ENCODE measurements around the gene JUND. TPM values are rescaled to one million over a fixed set of nuclear protein-coding genes. Genes with fewer than 3 reads are reported as not detected.

Gene JUND
- total and polyA plus RNA-seq, 5 donors from 2014 or later = 30.7 to 1,564 (median 71.7) TPM

DNA sequence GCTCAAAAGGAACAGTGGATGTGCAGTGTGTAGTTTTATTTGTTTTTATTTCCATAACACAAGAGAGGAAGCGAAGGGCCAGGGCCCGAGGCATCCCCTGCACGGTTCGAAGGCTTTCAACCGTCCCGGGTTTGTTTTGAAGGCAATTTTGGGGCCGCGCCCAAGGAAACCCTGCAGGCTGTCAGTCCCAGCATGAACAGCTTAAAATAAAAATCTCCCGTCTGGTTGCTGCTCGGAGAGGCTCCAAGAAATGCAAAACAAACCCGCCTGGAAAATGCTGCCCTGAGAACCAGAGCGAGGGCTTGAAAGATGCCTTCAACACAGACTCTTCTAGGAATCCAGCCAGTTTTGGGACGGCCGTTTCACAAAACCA, 25.5 kb upstream of the JUND start:
- peaks cover 0 to 53% (median 17%) of the 10 kb centered on the region in 4 donors for H3K4me1 Mint-ChIP-seq
- DNase-seq (peak in 1 of 3 donors; percentile 68), ATAC-seq (ENCODE audit: low read depth in 2 of 2) (no peak)
- H3K9me3 ChIP-seq (ENCODE audit: control insufficient read depth in 2 of 2, low read length in 2 of 2) = no peaks in the 10 kb centered on the region
- no peaks in the 10 kb centered on the region for H3K27me3 ChIP-seq (ENCODE audit: control insufficient read depth, insufficient read depth, low read length)
- H3K36me3 ChIP-seq (ENCODE audit: control insufficient read depth, insufficient read depth, low read length) = peaks cover 2% of the 10 kb centered on the region
- peak overlapping the region; percentile 21 for H3K4me3 ChIP-seq (ENCODE audit: low read depth, low read length)
- H3K27me3 Mint-ChIP-seq = no peaks in the 10 kb centered on the region
- H3K4me3 Mint-ChIP-seq = peak overlapping the region; percentile 79 to 98 (median 86)
- H3K27ac ChIP-seq (ENCODE audit: insufficient read depth, low read length, poor library complexity, severe bottlenecking) = peak overlapping the region; percentile 97
- H3K36me3 Mint-ChIP-seq = peaks cover 3% of the 10 kb centered on the region
- H3K27ac Mint-ChIP-seq = peak overlapping the region; percentile 86 to 97 (median 94)
- peaks cover 62% of the 10 kb centered on the region for H3K4me1 ChIP-seq (ENCODE audit: control insufficient read depth, insufficient read depth, low read length, poor library complexity, severe bottlenecking)
- H3K9me3 Mint-ChIP-seq = no peaks in the 10 kb centered on the region

DNA sequence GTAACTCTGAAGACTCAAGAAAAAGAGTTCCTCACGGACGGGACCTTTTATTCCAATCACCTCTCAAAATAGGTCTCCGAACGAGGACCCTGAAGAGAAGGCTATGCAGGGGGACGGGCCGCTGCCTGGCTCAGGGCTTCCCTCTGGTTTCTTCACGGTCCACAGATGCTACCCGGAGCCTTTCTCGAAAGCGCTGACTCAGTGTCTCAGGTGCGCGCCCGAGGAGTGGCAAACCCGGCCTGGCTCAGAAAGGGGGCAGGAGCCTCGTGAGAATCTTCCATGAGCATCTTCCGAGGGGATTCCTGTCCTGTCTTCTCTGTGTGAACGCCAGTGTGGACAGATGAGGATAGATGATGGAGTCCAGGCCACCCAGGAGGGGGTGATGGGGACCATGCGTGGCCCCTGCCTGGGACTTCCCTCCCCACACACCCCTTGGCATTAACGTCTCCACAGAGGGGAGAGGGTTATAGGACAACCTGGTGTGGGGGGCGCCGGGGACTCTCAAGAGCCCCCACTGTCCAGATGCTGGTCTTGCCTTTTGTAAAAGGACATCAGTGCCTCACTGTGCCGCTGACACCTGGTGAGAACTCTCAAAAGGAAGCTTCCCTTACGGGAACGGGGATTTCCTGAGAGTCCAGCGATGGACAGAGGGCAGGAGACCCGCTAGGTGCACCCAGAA, 24.9 kb upstream of the JUND start:
- H3K36me3 ChIP-seq (ENCODE audit: control insufficient read depth, insufficient read depth, low read length) = no peaks in the 10 kb centered on the region
- Mint-ChIP-seq H3K27me3 (no peaks in the 10 kb centered on the region), H3K4me1 (peaks cover 0 to 57% (median 17%) of the 10 kb centered on the region in 4 donors), H3K36me3 (peaks cover 3% of the 10 kb centered on the region), H3K27ac (peak overlapping the region; percentile 97 to 100 (median 100)), H3K9me3 (no peaks in the 10 kb centered on the region), H3K4me3 (peak overlapping the region; percentile 85 to 98 (median 94))
- DNase-seq = no peak
- peaks cover 66% of the 10 kb centered on the region for H3K4me1 ChIP-seq (ENCODE audit: control insufficient read depth, insufficient read depth, low read length, poor library complexity, severe bottlenecking)
- H3K27me3 ChIP-seq (ENCODE audit: control insufficient read depth, insufficient read depth, low read length) = no peaks in the 10 kb centered on the region
- peak overlapping the region; percentile 21 for H3K4me3 ChIP-seq (ENCODE audit: low read depth, low read length)
- ATAC-seq (ENCODE audit: low read depth in 2 of 2) = no peak
- H3K27ac ChIP-seq (ENCODE audit: insufficient read depth, low read length, poor library complexity, severe bottlenecking) = peak overlapping the region; percentile 97
- H3K9me3 ChIP-seq (ENCODE audit: control insufficient read depth in 2 of 2, low read length in 2 of 2) = no peaks in the 10 kb centered on the region

DNA sequence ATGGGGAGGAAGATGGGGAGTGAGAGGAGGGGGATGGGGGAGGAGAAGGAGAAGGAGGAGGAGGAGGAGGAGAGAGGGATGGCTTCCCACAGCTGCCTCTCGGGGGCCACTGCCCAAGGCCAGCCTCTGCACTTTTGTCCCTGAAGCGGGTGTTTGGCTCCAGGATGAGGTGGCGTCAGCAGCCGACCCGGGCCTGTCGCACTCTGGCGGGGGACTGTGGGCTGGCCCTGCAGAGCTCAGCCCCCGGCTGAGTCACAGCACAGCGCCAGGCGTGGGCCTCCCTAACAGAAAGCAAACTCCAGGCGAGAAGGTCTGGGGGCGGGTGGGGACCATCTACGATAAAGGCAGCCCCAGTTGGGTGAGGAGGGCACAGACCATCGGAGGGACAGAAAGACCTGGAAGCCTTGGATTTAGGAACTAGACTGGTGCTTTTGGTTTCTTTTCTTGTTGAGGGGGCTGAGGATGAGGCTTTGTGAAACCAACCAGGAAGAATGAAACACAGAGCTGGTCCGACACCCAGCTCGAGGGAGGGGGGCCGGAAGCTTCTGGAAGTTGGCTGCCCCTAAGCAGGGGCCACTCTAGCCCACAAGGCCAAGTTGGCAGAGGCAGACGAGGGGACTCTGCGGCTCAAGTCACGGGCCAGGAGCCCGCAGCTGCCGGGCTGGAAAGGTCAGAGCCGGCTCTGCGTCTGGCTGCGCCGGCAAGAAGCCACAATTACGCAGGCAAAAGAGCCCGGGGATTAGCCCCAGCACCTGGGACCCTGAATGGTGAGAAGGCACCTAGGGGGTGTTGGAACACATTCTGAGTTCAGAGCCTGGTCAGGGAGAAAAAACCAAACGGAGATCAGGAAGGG, 23.3 kb upstream of the JUND start:
- Histone ChIP-seq H3K4me3 (ENCODE audit: low read depth, low read length) (peak overlapping the region; percentile 70), H3K9me3 (ENCODE audit: control insufficient read depth in 2 of 2, low read length in 2 of 2) (no peaks in the 10 kb centered on the region), H3K27ac (ENCODE audit: insufficient read depth, low read length, poor library complexity, severe bottlenecking) (peak overlapping the region; percentile 97), H3K27me3 (ENCODE audit: control insufficient read depth, insufficient read depth, low read length) (no peaks in the 10 kb centered on the region), H3K36me3 (ENCODE audit: control insufficient read depth, insufficient read depth, low read length) (no peaks in the 10 kb centered on the region), H3K4me1 (ENCODE audit: control insufficient read depth, insufficient read depth, low read length, poor library complexity, severe bottlenecking) (peaks cover 66% of the 10 kb centered on the region)
- H3K4me1 Mint-ChIP-seq = peaks cover 0 to 53% (median 17%) of the 10 kb centered on the region in 4 donors
- peaks cover 3% of the 10 kb centered on the region for H3K36me3 Mint-ChIP-seq
- DNase-seq = peak; percentile 71 to 86 (median 72)
- H3K9me3 Mint-ChIP-seq = no peaks in the 10 kb centered on the region
- peak overlapping the region; percentile 97 to 100 (median 100) for H3K27ac Mint-ChIP-seq
- no peaks in the 10 kb centered on the region for H3K27me3 Mint-ChIP-seq
- peak overlapping the region; percentile 85 to 98 (median 94) for H3K4me3 Mint-ChIP-seq
- peak; percentile 85 to 88 for ATAC-seq (ENCODE audit: low read depth in 2 of 2)

DNA sequence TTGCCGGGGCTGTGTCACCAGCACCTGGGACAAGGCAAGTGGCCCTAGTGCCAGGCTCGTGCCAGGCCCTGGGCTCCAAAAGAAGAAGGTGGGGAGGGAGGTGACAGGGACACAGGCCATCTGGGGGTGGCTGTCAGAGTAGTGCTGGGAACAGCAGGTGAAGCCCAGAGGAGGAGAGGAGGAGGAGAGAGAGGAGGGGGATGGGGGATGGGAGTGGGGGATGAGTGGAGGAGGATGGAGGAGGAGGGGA, 22.7 kb upstream of the JUND start:
- H3K27ac Mint-ChIP-seq = peak overlapping the region; percentile 97 to 100 (median 100)
- H3K4me1 ChIP-seq (ENCODE audit: control insufficient read depth, insufficient read depth, low read length, poor library complexity, severe bottlenecking) = peaks cover 66% of the 10 kb centered on the region
- peaks cover 3% of the 10 kb centered on the region for H3K36me3 Mint-ChIP-seq
- H3K9me3 Mint-ChIP-seq = no peaks in the 10 kb centered on the region
- peak overlapping the region; percentile 85 to 98 (median 94) for H3K4me3 Mint-ChIP-seq
- peak overlapping the region; percentile 70 for H3K4me3 ChIP-seq (ENCODE audit: low read depth, low read length)
- no peaks in the 10 kb centered on the region for H3K36me3 ChIP-seq (ENCODE audit: control insufficient read depth, insufficient read depth, low read length)
- ATAC-seq (ENCODE audit: low read depth in 2 of 2) (no peak), DNase-seq (no peak)
- H3K9me3 ChIP-seq (ENCODE audit: control insufficient read depth in 2 of 2, low read length in 2 of 2) = no peaks in the 10 kb centered on the region
- peak overlapping the region; percentile 97 for H3K27ac ChIP-seq (ENCODE audit: insufficient read depth, low read length, poor library complexity, severe bottlenecking)
- H3K27me3 Mint-ChIP-seq = no peaks in the 10 kb centered on the region
- H3K4me1 Mint-ChIP-seq = peaks cover 0 to 53% (median 17%) of the 10 kb centered on the region in 4 donors
- no peaks in the 10 kb centered on the region for H3K27me3 ChIP-seq (ENCODE audit: control insufficient read depth, insufficient read depth, low read length)

GRCh38 chr19:18301718-18302111, 20.3 kb upstream of the JUND start:
- Histone ChIP-seq H3K4me3 (ENCODE audit: low read depth, low read length) (no peak overlapping the region), H3K9me3 (ENCODE audit: control insufficient read depth in 2 of 2, low read length in 2 of 2) (no peaks in the 10 kb centered on the region), H3K27me3 (ENCODE audit: control insufficient read depth, insufficient read depth, low read length) (no peaks in the 10 kb centered on the region), H3K27ac (ENCODE audit: insufficient read depth, low read length, poor library complexity, severe bottlenecking) (peak overlapping the region; percentile 97), H3K4me1 (ENCODE audit: control insufficient read depth, insufficient read depth, low read length, poor library complexity, severe bottlenecking) (peaks cover 50% of the 10 kb centered on the region), H3K36me3 (ENCODE audit: control insufficient read depth, insufficient read depth, low read length) (no peaks in the 10 kb centered on the region)
- H3K9me3 Mint-ChIP-seq = no peaks in the 10 kb centered on the region
- no peak for ATAC-seq (ENCODE audit: low read depth in 2 of 2)
- H3K4me1 Mint-ChIP-seq = peaks cover 0 to 45% (median 10%) of the 10 kb centered on the region in 4 donors
- H3K4me3 Mint-ChIP-seq = peak overlapping the region in 2 of 4 donors; percentile 44 to 74
- DNase-seq = no peak
- no peaks in the 10 kb centered on the region for H3K27me3 Mint-ChIP-seq
- H3K36me3 Mint-ChIP-seq = no peaks in the 10 kb centered on the region
- peak overlapping the region; percentile 38 to 86 (median 76) for H3K27ac Mint-ChIP-seq

DNA sequence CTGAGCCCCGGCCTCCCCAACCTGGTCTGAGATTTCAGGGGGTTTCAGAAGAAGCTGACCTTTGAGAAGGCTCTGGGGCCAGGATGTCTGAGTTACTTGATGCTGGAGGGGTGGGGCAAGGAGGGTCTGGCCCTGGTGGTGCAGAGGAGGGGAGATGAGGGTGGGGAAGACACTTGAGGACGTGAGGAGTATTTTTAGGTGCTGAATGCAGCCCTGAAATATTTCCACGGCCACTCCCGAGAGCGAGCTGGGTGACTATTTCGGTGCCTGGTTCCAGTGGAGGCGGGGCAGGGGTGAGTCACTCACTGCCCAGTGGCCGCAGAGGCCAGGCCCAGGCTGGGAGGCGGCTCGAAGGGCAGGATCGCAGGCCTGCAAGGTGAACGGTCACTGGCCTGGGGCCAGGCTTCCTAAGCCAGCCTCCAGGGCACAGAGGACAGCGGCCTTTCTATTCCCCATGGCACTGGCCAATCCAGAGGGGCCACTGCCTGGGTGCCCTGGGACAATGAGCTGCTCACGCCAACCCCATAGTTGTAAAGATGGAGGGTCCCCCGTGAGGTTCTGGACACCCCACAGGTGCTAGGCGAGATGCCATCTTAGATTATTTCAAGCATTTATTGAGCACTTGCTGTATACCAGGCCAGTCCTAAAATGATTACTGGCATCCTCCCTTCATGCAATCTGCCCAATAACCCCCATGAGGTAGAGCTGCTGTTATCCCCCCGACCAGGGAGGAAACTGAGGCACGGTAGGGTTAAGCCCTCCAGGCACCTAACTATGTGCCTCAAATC, 19.7 kb upstream of the JUND start:
- no peaks in the 10 kb centered on the region for H3K9me3 ChIP-seq (ENCODE audit: control insufficient read depth in 2 of 2, low read length in 2 of 2)
- peak overlapping the region; percentile 97 for H3K27ac ChIP-seq (ENCODE audit: insufficient read depth, low read length, poor library complexity, severe bottlenecking)
- H3K27me3 ChIP-seq (ENCODE audit: control insufficient read depth, insufficient read depth, low read length) = no peaks in the 10 kb centered on the region
- H3K4me1 Mint-ChIP-seq = peaks cover 0 to 40% (median 9%) of the 10 kb centered on the region in 4 donors
- H3K36me3 Mint-ChIP-seq = no peaks in the 10 kb centered on the region
- H3K9me3 Mint-ChIP-seq = no peaks in the 10 kb centered on the region
- H3K4me3 Mint-ChIP-seq = peak overlapping the region in 2 of 4 donors; percentile 21 to 44
- ATAC-seq (ENCODE audit: low read depth in 2 of 2) = no peak
- H3K36me3 ChIP-seq (ENCODE audit: control insufficient read depth, insufficient read depth, low read length) = no peaks in the 10 kb centered on the region
- no peak overlapping the region for H3K4me3 ChIP-seq (ENCODE audit: low read depth, low read length)
- no peaks in the 10 kb centered on the region for H3K27me3 Mint-ChIP-seq
- H3K4me1 ChIP-seq (ENCODE audit: control insufficient read depth, insufficient read depth, low read length, poor library complexity, severe bottlenecking) = peaks cover 44% of the 10 kb centered on the region
- peak overlapping the region; percentile 38 to 86 (median 76) for H3K27ac Mint-ChIP-seq
- DNase-seq = no peak

GRCh38 chr19:18299654-18300053, 18.2 kb upstream of the JUND start:
- no peaks in the 10 kb centered on the region for H3K36me3 Mint-ChIP-seq

More at GRCh38 chr19:18299654-18300053, 18.2 kb upstream of the JUND start:
- H3K4me1 ChIP-seq (ENCODE audit: control insufficient read depth, insufficient read depth, low read length, poor library complexity, severe bottlenecking) = peaks cover 35% of the 10 kb centered on the region
- no peak overlapping the region for H3K27ac ChIP-seq (ENCODE audit: insufficient read depth, low read length, poor library complexity, severe bottlenecking)
- Mint-ChIP-seq H3K27ac (no peak overlapping the region), H3K4me3 (no peak overlapping the region), H3K4me1 (peaks cover 0 to 32% (median 8%) of the 10 kb centered on the region in 4 donors), H3K27me3 (no peaks in the 10 kb centered on the region), H3K9me3 (no peaks in the 10 kb centered on the region)
- no peak for ATAC-seq (ENCODE audit: low read depth in 2 of 2)
- H3K9me3 ChIP-seq (ENCODE audit: control insufficient read depth in 2 of 2, low read length in 2 of 2) = no peaks in the 10 kb centered on the region
- no peak overlapping the region for H3K4me3 ChIP-seq (ENCODE audit: low read depth, low read length)
- H3K27me3 ChIP-seq (ENCODE audit: control insufficient read depth, insufficient read depth, low read length) = no peaks in the 10 kb centered on the region
- H3K36me3 ChIP-seq (ENCODE audit: control insufficient read depth, insufficient read depth, low read length) = no peaks in the 10 kb centered on the region
- no peak for DNase-seq
